GM08714 (cell line): ENCODE results near the gene STOML1.

Experiments
- H3K4me3 ChIP-seq: fragments of 200-500 bp; sonication (Bioruptor generic); 2 replicates; pipeline ENCODE4 v1.5.1; 2014; ENCODE audit warnings: mild to moderate bottlenecking, low read length, inconsistent platforms
- ZNF274 ChIP-seq: IDR thresholded peaks from 2 replicates; pipeline ENCODE4 v1.6.1; 2012; ENCODE audit warnings: mild to moderate bottlenecking, low read depth, low read length

The STOML1 gene

GRCh38 chr15:73996939-73997338 lies 4.8 kb upstream of the STOML1 start:
- TF ChIP-seq ZNF274, result no peak
- peak overlapping the region; percentile 64 for H3K4me3 ChIP-seq

- H3K4me3 ChIP-seq, result peak overlapping the region; percentile 97; the same call in 1 of the 2 replicates
- no peak for TF ChIP-seq ZNF274
Observed at GRCh38 chr15:73996267-73996666, 4.2 kb upstream of the STOML1 start.

- no peak for TF ChIP-seq ZNF274
- H3K4me3 ChIP-seq, result peak overlapping the region; percentile 97
Observed at GRCh38 chr15:73994912-73995622, 3.0 kb upstream of the STOML1 start.

DNA sequence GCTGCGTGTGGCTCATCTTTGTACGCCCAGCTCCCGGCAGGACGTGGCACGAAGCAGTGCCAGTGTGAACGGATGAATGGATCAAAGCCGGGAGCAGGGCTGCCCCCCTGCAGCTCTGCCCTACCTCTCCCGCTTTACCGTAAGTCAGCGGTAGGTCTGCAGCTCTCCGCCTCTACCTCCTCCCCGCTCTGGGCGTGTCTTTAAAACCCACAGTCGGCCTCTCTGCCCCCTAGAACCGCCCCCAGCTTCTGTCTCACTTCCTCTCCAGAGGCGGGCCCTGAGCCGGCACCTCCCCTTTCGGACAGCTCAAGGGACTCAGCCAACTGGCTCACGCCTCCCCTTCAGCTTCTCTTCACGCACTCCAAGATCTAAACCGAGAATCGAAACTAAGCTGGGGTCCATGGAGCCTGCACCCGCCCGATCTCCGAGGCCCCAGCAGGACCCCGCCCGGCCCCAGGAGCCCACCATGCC lies 2.4 kb upstream of the STOML1 start, which contains the start of gene PML:
TSS of gene PML (plus strand) at position 304 of the 471 bp plus-strand sequence. CDS start at position 401, 97 bp downstream.
- TF ChIP-seq ZNF274, result no peak
- peak within 1 kb of the TSS; percentile 97 for H3K4me3 ChIP-seq

- peak overlapping the region; percentile 97; the same call in 1 of the 2 replicates for H3K4me3 ChIP-seq
- no peak for TF ChIP-seq ZNF274
Observed at GRCh38 chr15:73993211-73993994, 1.3 kb upstream of the STOML1 start.

DNA sequence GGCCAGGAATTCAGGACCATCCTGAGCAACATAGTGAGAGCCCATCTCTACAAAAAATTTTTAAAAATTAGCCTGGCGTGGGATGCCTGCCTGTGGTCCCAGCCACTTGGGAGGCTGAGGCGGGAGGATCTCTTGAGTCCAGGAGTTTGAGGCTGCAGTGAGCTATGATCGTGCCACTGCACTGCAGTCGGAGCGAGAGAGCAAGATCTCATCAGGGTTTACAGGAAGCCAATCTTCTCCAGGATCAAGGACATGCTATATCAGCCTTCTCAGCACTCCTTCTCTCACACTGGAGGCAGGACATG lies 451 bp upstream of the STOML1 start:
- H3K4me3 ChIP-seq, result no peak overlapping the region; the same call in 1 of the 2 replicates
- no peak for TF ChIP-seq ZNF274

GRCh38 chr15:73991260-73991659 lies 835 bp downstream of the STOML1 start:
- TF ChIP-seq ZNF274, result no peak
- H3K4me3 ChIP-seq, result peak overlapping the region; percentile 79

DNA sequence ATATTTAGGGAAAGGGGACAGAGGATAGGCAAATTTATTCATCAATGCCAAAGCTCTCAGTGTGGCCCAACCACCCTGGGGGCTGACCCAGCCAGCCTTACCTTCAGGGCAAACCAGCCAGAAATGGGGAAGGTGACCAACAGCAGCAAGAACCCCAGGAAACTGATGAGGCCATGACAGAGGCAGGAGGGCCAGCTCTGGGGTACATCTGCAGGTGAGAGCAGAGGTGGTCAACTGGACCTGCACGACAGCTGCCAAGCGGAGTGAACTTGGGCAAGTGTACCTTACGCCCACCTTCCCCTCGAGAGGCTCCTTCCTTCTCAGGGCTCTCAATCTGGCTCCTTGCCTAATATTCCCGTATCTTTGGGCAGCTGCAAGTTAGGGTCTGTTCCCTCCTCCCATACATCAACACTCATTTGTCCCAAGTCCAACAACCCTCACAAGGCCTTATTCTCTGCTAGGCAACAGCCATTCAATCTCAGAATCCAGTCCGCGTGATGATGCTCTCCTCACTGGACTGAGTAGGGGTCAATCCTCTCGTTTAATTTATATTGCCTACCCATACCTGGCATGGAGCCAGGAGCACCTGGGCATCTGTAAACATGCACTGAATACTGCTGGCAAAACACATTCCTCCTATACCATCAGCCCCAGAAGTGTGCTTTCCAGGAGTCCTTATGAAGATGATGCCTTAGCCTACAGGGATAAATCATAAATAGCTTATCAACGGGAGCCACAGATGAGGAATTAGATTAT lies 1.7 kb downstream of the STOML1 start:
- no peak overlapping the region for H3K4me3 ChIP-seq
- no peak for TF ChIP-seq ZNF274

GRCh38 chr15:73989001-73989798 lies 2.9 kb downstream of the STOML1 start:
- TF ChIP-seq ZNF274, result no peak
- no peak overlapping the region for H3K4me3 ChIP-seq

DNA sequence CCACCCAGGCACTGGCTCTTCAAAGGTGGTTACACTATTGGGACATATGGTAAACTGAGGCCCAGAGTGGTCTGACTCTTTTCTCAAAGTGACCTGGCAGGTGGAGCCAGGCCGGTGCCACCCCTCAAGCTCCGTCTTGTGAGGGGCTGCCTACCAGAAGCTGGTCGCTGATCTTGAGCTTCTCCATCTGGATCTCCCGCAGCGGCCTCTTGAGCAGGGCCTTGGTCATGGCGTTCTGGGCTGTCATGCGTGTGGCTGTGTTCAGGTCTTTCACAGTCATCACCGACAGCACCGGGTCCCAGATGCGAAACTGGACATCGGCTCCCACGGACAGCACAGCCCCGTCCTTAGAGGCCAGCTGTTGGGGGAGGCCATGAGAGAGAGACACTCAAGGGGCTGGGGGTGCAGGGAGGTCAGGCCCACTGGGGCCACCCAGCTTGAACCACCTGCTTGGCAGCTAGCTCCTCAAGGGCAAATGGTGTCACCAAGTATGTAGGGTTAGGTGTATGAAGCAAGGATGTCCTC lies 3.6 kb downstream of the STOML1 start:
- TF ChIP-seq ZNF274, result no peak
- no peak overlapping the region for H3K4me3 ChIP-seq

- no peak overlapping the region for H3K4me3 ChIP-seq
- no peak for TF ChIP-seq ZNF274
Observed at GRCh38 chr15:73987681-73988444, 4.2 kb downstream of the STOML1 start.

GRCh38 chr15:73987250-73987649 lies 4.8 kb downstream of the STOML1 start:
- no peak overlapping the region for H3K4me3 ChIP-seq
- no peak for TF ChIP-seq ZNF274

- TF ChIP-seq ZNF274, result no peak
- H3K4me3 ChIP-seq, result no peak overlapping the region
Observed at GRCh38 chr15:73986776-73987056, 5.4 kb downstream of the STOML1 start.
